Uterus (tissue), 2 donors: ENCODE results near the gene ANP32E.

Experiments
- POLR2A ChIP-seq, 2 donors: fragments of 450-650 bp; IDR thresholded peaks; one replicate each; pipeline ENCODE4 v1.6.1; 2016; ENCODE audit warnings: antibody characterized with exemption in 2 of 2, mild to moderate bottlenecking in 1 of 2, moderate library complexity in 1 of 2
- TF ChIP-seq, protein P1 (sequence below), 4 experiments: fragments of 200-600 bp in 2 of 4; fragments of 450-650 bp in 2 of 4; sonication (generic) in 2 of 4; IDR thresholded peaks; one replicate each; pipeline ENCODE4 v1.5.1; 2016 to 2019; ENCODE audit warnings: antibody characterized with exemption in 4 of 4, mild to moderate bottlenecking in 2 of 4, moderate library complexity in 1 of 4

DNA sequence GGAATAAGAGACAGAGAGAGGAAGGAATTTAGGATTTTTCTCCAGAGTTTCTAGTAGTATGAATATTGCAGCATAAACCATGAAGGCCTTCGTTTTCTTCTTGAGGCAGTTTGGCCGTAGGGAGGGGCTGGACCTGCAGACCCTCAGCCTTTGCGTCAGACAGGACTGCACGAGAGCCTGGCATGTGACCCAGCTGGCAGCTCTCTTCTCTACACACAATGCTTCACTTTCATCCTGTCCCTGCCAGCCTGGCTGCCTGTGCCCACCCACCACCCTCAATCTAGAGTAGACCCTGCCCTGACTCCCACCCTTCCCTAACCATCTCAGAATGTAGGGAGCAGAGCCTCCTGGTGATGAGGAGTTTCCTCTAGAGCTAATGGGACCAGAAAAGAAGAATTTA is 23.3 kb upstream of the ANP32E start:
- TF ChIP-seq, protein P1, sequence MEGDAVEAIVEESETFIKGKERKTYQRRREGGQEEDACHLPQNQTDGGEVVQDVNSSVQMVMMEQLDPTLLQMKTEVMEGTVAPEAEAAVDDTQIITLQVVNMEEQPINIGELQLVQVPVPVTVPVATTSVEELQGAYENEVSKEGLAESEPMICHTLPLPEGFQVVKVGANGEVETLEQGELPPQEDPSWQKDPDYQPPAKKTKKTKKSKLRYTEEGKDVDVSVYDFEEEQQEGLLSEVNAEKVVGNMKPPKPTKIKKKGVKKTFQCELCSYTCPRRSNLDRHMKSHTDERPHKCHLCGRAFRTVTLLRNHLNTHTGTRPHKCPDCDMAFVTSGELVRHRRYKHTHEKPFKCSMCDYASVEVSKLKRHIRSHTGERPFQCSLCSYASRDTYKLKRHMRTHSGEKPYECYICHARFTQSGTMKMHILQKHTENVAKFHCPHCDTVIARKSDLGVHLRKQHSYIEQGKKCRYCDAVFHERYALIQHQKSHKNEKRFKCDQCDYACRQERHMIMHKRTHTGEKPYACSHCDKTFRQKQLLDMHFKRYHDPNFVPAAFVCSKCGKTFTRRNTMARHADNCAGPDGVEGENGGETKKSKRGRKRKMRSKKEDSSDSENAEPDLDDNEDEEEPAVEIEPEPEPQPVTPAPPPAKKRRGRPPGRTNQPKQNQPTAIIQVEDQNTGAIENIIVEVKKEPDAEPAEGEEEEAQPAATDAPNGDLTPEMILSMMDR (IDR thresholded peaks at IDR 0.05) = no peak
- TF ChIP-seq POLR2A (IDR thresholded peaks at IDR 0.05) = no peak
